GM18951 (cell line): Measurements from ENCODE around the gene SEC23A.
"Not testable (repeated sequence)": the region's sequence is repeated elsewhere in the genome, so short reads cannot be mapped to it uniquely, and the experiment has no call there.

Experiments used
- POLR2A ChIP-seq: IDR thresholded peaks from 4 replicates; pipeline ENCODE4 v1.6.1; 2011; ENCODE audit warnings: mild to moderate bottlenecking; ENCODE audit not compliant: insufficient read length, insufficient read depth; ENCODE audit errors: extremely low read depth
- in situ Hi-C: fragments of 300-500 bp; cut with MboI; formaldehyde crosslinking; loops from one replicate; pipeline ENCODE4 v1.12.0; 2022; ENCODE audit warnings: low sequenced_read_pairs, mixed read lengths, inconsistent platforms; ENCODE audit not compliant: unreplicated experiment

Gene SEC23A

DNA sequence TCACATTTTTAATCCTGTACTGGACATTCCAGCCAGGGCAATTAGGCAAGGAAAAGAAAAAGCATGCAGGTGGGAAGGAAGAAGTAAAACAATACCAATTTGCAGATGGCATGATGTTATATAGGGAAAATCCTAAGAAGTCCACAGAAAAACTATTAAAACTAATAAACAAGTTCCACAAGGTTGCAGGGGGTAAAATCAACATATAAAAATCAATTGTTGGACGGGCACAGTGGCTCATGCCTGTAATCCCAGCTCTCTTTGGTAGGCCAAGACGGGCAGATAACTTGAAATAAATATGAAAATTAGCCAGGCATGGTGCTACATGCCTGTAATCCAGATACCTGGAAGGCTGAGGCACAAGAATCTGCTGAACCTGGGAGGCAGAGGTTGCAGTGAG is 31.9 kb downstream of the SEC23A start:
- in situ Hi-C loops = no loop called here
- TF ChIP-seq POLR2A = no peak

DNA sequence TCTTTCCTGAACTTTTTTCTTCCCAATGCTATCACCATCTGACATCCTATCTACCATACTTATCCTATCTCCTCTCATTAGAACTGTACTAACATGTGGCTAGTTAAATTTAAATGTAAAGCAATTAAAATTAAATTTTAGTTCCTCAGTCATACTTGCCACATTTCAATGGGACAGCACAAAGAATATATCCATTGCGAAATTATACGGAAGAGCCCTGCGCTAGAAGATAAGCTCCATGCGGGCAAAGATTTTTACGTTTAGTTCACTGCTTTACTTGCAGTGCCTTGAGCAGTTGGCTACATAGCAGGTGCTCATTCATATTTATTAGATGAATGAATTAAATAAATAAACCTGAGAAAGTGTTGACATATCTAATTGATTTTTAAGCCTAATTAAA is 33.1 kb downstream of the SEC23A start:
- no peak for TF ChIP-seq POLR2A
- in situ Hi-C loops = no loop called here

DNA sequence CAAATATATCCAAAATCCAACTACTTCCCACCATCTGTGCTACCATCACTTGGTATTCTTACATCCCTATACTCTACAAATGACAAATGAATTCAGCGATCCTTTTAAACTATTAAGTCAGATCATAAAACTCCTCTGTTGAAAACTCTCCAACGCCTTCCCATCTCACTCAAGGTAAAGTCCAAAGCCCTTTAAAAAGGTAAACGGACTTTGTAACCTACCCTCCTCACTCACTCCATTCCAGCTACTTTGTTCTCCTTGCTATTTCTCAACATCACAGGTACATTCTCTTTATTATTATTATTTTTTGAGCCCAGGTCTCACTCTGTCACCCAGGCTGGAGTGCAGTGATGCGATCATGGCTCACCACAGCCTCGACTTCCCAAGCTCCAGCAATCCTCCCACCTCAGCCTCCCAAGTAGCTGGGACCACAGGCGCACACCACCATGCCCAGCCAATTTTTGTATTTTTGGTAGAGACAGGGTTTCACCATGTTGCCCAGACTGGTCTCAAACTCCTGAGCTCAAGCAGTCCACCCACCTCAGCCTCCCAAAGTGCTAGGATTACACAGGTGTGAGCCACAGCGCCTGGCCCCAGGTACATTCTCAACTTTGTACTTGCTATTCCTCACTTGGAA is 33.7 kb downstream of the SEC23A start:
- in situ Hi-C loops = not testable (repeated sequence)

DNA sequence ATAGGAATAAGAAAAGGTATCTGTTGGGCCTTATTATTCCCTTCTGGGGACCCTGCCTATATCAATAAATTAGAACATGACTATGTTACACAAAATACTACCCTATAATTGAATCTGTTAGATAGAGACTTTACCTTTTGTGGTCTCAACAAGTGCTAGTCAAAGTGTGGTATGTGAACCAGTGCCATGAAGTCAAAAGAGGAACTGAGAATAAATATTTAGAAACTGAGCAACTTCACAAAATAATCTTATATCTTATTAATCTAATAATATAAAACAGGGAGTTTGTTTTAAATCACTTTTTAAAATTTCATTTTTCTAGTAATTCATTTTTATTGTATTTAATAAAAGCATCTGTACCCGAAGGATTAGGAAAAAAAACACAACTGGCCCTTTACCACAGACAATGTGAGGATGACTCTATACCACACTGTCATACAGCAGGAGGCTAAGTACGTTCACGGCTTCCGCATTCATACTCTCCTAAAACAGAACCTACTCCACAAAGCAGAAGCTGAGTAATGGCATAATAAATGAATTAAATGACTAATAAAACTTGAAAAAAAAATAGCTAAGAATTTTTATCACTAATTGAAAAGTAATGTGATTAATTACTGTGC is 42.1 kb downstream of the SEC23A start:
- TF ChIP-seq POLR2A = no peak
- in situ Hi-C loops = no loop called here

DNA sequence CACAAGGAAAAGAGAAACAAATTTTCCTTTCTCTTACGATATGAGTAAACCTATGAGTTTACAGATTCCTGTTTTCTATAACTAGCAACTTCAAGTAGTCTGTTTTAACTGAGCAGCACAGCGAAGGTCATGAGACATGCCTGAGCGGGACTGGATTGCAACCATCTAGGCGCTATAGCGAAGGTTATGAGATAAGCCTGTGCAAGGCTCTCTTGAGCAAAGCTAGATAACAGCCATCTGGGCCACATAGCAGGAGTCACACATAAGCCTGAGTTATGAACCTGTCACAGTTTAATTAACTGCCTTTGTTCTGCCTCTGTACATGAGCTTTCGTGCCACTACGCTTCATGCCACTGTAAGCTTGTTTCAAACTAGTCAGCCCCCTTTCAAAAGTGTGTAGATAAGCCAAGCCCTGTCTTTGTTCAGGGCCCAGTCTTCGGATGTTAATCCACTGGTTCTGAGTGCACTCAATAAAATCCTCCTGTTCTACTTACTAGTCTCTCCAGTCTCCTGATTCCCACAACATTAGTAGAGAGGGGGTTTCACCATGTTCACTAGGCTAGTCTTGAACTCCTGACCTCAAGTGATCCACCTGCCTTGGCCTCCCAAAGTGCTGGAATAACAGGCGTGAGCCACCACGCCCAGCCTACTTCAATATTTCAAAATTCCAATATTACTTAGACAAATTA is 47.1 kb downstream of the SEC23A start:
- in situ Hi-C loops = no loop called here
- TF ChIP-seq POLR2A = no peak

DNA sequence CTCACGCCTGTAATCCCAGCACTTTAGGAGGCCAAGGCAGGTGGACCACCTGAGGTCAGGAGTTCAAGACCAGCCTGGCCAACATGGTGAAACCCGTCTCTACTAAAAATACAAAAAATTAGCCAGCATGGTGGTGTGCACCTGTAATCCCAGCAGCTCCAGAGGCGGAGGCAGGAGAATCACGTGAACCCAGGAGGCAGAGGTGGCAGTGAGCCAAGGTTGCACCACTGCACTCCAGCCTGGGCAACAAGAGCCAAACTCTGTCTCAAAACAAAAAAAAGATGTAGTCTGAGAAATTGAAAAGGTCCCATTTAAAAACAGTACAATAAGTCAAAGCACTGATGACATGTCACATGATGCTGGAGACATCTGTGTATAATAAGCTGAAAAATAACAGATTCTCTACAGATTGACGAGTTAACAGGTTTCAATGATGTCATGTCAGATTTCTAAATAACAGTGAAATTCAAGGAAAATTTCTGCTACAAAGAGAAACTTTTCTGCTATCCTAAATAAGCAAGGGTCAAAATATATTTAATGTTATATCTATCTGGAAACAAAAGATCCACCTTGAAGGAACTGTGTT is 50.1 kb downstream of the SEC23A start:
- in situ Hi-C loops = not testable (repeated sequence)

DNA sequence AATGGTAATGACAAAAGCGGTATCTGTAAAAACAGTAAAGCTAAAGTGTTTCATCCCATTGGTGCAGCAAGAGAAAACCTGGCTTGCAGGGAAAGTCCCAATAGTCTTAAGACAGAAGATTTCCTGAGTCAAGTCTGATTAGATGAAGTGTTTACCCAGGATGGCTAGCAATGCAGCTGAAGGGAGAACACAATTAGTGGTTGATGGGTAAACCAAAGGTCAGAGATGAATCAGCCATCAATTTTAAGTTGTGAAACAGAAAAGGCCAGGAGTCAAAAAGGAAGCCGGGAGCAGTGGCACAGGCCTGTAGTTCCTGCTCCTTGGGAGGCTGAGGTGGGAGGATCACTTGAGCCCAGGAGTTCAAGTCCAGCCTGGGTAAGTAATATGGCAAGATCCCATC is 52.6 kb downstream of the SEC23A start:
- in situ Hi-C loops = no loop called here
- TF ChIP-seq POLR2A = no peak

DNA sequence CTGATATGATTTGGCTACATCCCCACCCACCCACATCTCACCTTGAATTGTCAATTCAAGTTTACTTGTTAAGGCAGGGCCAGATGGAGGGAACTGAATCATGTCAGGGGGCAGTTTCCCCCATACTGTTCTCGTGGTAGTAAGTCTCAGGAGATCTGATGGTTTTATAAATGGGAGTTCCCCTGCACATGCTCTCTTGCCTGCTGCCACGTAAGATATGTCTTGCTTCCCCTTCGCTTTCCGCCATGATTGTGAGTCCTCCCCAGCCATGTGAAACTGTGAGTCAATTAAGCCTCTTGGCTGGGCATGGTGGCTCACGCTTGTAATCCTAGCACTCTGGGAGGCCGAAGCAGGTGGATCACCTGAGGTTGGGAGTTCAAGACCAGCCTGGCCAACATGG is 57.1 kb downstream of the SEC23A start:
- in situ Hi-C loops = not testable (repeated sequence)

DNA sequence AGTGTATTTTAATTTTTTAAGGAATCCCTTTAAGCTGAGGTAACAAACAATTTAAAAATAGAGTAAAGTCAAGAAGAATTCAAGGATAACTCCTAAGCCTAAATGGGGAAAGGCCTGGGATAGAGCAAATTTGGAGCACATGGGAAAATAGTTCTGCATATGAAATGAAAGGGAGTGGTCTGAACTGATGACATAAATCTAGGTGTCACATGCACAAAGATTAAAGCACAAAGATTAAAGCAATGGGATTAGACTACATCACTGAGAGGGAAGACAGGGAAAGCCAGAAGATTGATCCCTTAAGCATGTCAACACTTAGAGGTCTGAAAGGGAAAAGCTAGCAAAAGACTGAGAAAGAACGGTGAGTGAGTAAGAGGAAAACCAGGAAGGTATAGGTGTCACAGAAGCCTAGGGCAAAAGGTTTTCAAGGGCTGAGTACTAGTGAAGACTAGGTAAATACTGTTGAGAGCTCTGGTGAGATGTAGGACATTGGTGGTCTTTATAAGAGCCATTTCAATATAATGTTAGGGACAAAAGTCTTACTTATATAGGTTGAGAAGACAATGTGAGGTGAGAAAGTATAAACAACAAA is 59.6 kb downstream of the SEC23A start:
- TF ChIP-seq POLR2A = no peak
- in situ Hi-C loops = no loop called here

DNA sequence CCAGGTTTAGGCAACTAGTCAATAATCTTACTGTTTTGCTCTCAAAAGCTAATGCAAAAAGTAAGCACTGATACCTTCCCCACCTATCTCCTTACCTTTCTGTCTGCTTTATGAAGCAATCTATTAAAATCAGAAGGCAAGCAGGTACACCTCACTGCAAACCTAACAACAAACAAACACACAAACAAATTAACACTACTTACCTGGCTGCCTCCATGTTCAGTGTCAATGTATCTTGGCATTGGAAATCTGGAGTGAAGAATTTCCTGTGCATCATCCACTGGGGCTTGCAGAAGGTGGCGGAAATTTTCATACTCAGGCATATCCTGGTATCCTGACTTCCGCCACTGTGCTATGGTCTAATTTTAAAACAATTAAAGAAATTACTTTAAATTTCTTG is 62.5 kb downstream of the SEC23A start:
- in situ Hi-C loops = no loop called here
- no peak for TF ChIP-seq POLR2A

DNA sequence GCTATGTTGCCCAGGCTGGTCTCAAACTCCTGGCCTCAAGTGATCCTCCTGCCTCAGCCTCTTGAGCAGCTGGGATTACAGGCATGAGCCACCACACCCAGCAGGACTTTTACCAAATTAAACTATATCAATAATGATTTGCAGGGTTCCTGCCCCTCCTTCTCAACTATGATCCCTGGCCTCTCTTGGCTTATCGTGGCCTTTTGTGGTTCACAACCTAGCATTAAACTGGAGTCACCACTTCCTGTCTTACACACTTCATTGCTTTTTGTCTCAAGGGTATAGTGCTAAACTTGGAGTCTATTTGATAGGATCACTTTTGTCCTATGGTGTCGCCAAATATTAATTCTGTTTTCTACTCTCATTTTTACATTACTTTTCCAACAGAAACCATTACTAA is 64.5 kb downstream of the SEC23A start:
- in situ Hi-C loops = no loop called here
- no peak for TF ChIP-seq POLR2A

DNA sequence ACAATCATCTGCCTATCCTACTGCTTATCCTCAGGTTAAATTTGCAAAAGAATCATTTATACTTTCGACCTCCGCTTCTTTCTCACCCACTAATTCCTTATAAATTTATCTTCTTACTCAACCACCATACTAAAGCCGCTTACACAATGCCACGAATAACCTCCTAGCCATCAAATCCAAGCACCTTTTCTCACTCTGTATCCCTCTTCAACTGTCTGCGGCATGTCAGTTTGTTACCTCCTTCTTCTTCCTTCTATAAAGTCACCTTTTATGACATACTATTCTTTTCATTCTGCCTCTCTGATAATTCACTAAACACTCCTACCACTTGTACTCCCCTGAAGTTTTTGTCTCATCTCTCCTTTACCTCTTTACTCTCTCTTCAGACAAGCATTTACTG is 66.3 kb downstream of the SEC23A start:
- in situ Hi-C loops = no loop called here
- no peak for TF ChIP-seq POLR2A

DNA sequence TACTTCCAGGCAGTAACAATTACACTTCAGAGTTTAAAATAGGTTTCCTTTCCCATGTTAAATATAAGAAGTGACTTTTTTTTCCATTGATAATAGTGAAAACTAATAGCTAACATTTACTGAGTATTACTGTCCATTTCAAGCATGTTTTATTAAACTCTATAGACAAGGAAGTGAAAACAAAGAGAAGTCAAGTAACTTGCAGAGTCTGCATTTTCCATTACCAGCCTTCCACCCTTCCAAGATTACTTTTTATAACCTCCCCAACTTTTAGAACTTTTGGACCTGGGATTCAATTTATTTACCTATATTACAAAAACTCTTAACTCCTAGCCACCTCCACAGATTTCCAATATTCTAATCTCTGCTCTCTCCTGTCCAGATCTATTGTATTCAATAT is 67.7 kb downstream of the SEC23A start:
- in situ Hi-C loops = no loop called here
- TF ChIP-seq POLR2A = no peak
